Measurements from ENCODE around the gene BCOR.

- no peak for TF ChIP-seq CTCF (IDR thresholded peaks at IDR 0.05)
- no peak for TF ChIP-seq POLR2A (IDR thresholded peaks at IDR 0.05)
Observed at GRCh38 chrX:40003428-40004245, 94.1 kb downstream of the BCOR start.
